Calu3 (cell line): Measurements from ENCODE around the gene HSPH1. TPM values are rescaled to one million over a fixed set of nuclear protein-coding genes. Genes with fewer than 3 reads are reported as not detected.
"Not testable (repeated sequence)": the region's sequence is repeated elsewhere in the genome, so short reads cannot be mapped to it uniquely, and the experiment has no call there.

Source experiments
- BruUV-seq: library from RNA; stranded (reverse); fragments of 400-500 nt; replicated peaks from 2 replicates; lab custom pipeline; 2021; lab: Mats Ljungman, UMichigan
- CTCF ChIA-PET: fragments of 300-600 bp; sonication (Branson Sonifier 250); formaldehyde crosslinking; loops from one replicate; lab custom pipeline; 2022; ENCODE audit warnings: antibody characterized with exemption; lab: Charles Lee
- DNase-seq: peaks from one replicate; pipeline ENCODE4 v3.0.0; 2022
- H3K27ac Mint-ChIP-seq: one replicate; pipeline ENCODE4 v1.8.0; 2022; ENCODE audit warnings: mixed read lengths; ENCODE audit not compliant: unreplicated experiment
- H3K27me3 Mint-ChIP-seq: one replicate; pipeline ENCODE4 v1.8.0; 2022; ENCODE audit warnings: mixed read lengths; ENCODE audit not compliant: unreplicated experiment
- H3K36me3 Mint-ChIP-seq: one replicate; pipeline ENCODE4 v1.8.0; 2022; ENCODE audit warnings: mild to moderate bottlenecking, moderate library complexity, mixed read lengths; ENCODE audit not compliant: insufficient read depth, unreplicated experiment
- H3K4me1 Mint-ChIP-seq: one replicate; pipeline ENCODE4 v1.8.0; 2022; ENCODE audit warnings: mild to moderate bottlenecking, low read depth, mixed read lengths; ENCODE audit not compliant: unreplicated experiment
- H3K4me3 Mint-ChIP-seq: one replicate; pipeline ENCODE4 v1.8.0; 2022; ENCODE audit warnings: mild to moderate bottlenecking, low read depth, moderate library complexity, mixed read lengths; ENCODE audit not compliant: unreplicated experiment
- H3K9me3 Mint-ChIP-seq: one replicate; pipeline ENCODE4 v1.8.0; 2022; ENCODE audit warnings: low read depth, mixed read lengths; ENCODE audit not compliant: unreplicated experiment
- intact Hi-C: fragments of 100-400 bp; cut with micrococcal nuclease; formaldehyde crosslinking; loops from one replicate; pipeline ENCODE4 v1.10.0; 2022; ENCODE audit not compliant: unreplicated experiment
- total RNA-seq: library from RNA; stranded (reverse); gene quantifications from 2 replicates; pipeline ENCODE4 v1.2.3, GENCODE V29; 2022
- TF ChIP-seq, protein P1 (sequence below): fragments of 200-600 bp; IDR thresholded peaks from one replicate; pipeline ENCODE4 v1.8.0; 2022; ENCODE audit warnings: antibody characterized with exemption; ENCODE audit not compliant: unreplicated experiment

HSPH1 gene
- total RNA-seq, 1 experiment from 2014 or later: 216 TPM

- BruUV-seq: no TSS peak
- TF ChIP-seq, protein P1, sequence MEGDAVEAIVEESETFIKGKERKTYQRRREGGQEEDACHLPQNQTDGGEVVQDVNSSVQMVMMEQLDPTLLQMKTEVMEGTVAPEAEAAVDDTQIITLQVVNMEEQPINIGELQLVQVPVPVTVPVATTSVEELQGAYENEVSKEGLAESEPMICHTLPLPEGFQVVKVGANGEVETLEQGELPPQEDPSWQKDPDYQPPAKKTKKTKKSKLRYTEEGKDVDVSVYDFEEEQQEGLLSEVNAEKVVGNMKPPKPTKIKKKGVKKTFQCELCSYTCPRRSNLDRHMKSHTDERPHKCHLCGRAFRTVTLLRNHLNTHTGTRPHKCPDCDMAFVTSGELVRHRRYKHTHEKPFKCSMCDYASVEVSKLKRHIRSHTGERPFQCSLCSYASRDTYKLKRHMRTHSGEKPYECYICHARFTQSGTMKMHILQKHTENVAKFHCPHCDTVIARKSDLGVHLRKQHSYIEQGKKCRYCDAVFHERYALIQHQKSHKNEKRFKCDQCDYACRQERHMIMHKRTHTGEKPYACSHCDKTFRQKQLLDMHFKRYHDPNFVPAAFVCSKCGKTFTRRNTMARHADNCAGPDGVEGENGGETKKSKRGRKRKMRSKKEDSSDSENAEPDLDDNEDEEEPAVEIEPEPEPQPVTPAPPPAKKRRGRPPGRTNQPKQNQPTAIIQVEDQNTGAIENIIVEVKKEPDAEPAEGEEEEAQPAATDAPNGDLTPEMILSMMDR: no peak
- no peaks in the 10 kb centered on the region for H3K9me3 Mint-ChIP-seq
- intact Hi-C loops: no loop called here
- peaks cover 16% of the 10 kb centered on the region for H3K27me3 Mint-ChIP-seq
- H3K4me1 Mint-ChIP-seq: no peaks in the 10 kb centered on the region
- DNase-seq: no peak
- no peak overlapping the region for H3K4me3 Mint-ChIP-seq
- CTCF ChIA-PET: no interaction called here
- H3K27ac Mint-ChIP-seq: no peak overlapping the region
- no peaks in the 10 kb centered on the region for H3K36me3 Mint-ChIP-seq
These were observed 22.7 kb upstream of the HSPH1 start for GRCh38 chr13:31184451-31184850.

GRCh38 chr13:31182987-31183386, 21.3 kb upstream of the HSPH1 start:
- no peaks in the 10 kb centered on the region for H3K36me3 Mint-ChIP-seq
- CTCF ChIA-PET: no interaction called here
- peaks cover 12% of the 10 kb centered on the region for H3K27me3 Mint-ChIP-seq
- H3K9me3 Mint-ChIP-seq: peaks cover 2% of the 10 kb centered on the region
- no TSS peak for BruUV-seq
- intact Hi-C loops: no loop called here
- no peak overlapping the region for H3K27ac Mint-ChIP-seq
- TF ChIP-seq, protein P1: no peak
- no peak overlapping the region for H3K4me3 Mint-ChIP-seq
- H3K4me1 Mint-ChIP-seq: no peaks in the 10 kb centered on the region
- DNase-seq: no peak

DNA sequence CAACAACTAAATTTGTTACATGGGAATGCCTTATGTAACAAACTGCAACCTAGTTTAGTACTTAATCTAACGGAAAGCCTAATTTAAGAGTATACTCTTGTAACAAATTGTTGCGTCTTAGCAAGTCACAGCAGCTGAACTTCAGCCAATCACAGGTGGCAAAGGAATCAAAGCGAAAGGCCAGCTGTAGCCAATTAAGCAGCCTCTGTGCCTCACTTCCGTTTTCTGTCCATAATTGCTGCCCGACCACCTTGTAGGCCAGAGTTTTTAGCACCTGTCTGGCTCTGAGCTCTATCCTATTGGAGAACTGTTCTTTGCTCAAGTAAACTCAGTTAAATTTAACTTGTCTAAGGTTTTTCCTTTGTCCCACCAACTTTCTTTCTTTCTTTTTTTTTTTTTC, 18.1 kb upstream of the HSPH1 start:
- H3K36me3 Mint-ChIP-seq: no peaks in the 10 kb centered on the region

DNA sequence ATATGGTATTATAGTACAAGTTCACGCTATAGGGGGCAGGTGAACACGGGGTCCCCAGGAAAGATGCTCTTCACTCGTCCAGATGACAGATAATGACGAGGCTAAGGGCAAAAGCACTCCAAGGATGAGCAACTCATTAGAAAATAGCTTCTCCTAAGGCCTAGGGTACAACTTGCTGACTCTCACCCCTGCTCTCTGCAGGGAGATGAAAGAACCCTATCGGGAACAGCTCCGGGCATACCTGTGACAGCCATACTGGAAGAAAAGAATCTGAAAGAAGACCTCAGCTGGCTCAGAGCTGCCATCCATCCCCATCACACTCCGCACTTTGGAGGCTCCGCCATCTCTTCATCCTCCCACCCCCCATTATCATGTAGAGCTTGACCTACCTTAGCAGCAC, 17.5 kb upstream of the HSPH1 start:
- Mint-ChIP-seq H3K27ac (no peak overlapping the region), H3K27me3 (no peaks in the 10 kb centered on the region), H3K9me3 (peaks cover 7% of the 10 kb centered on the region), H3K36me3 (no peaks in the 10 kb centered on the region), H3K4me1 (no peaks in the 10 kb centered on the region), H3K4me3 (no peak overlapping the region)
- intact Hi-C loops: no loop called here
- TF ChIP-seq, protein P1: no peak
- no peak for DNase-seq
- no TSS peak for BruUV-seq
- CTCF ChIA-PET: interaction anchor here (0.7 kb wide), 1 partner anchor 985 kb away, joined by 3 read pairs; no protein-coding TSS in a partner anchor

More for the DNA sequence above, 18.1 kb upstream of the HSPH1 start:
- peaks cover 7% of the 10 kb centered on the region for H3K9me3 Mint-ChIP-seq
- TF ChIP-seq, protein P1: no peak
- H3K4me3 Mint-ChIP-seq: no peak overlapping the region
- CTCF ChIA-PET: interaction anchor here (0.7 kb wide), 1 partner anchor 984 kb away, joined by 3 read pairs; no protein-coding TSS in a partner anchor
- H3K27ac Mint-ChIP-seq: no peak overlapping the region
- BruUV-seq: no TSS peak
- no peaks in the 10 kb centered on the region for H3K4me1 Mint-ChIP-seq
- no peak for DNase-seq
- H3K27me3 Mint-ChIP-seq: no peaks in the 10 kb centered on the region
- intact Hi-C loops: no loop called here

- H3K4me3 Mint-ChIP-seq, intact Hi-C loops, CTCF ChIA-PET, H3K4me1 Mint-ChIP-seq, H3K27me3 Mint-ChIP-seq, H3K27ac Mint-ChIP-seq, H3K9me3 Mint-ChIP-seq, BruUV-seq, DNase-seq, H3K36me3 Mint-ChIP-seq: not testable (repeated sequence)
These were observed 16.2 kb upstream of the HSPH1 start for GRCh38 chr13:31177813-31178495.
